Measurements from ENCODE around the gene MTERF2.

DNA sequence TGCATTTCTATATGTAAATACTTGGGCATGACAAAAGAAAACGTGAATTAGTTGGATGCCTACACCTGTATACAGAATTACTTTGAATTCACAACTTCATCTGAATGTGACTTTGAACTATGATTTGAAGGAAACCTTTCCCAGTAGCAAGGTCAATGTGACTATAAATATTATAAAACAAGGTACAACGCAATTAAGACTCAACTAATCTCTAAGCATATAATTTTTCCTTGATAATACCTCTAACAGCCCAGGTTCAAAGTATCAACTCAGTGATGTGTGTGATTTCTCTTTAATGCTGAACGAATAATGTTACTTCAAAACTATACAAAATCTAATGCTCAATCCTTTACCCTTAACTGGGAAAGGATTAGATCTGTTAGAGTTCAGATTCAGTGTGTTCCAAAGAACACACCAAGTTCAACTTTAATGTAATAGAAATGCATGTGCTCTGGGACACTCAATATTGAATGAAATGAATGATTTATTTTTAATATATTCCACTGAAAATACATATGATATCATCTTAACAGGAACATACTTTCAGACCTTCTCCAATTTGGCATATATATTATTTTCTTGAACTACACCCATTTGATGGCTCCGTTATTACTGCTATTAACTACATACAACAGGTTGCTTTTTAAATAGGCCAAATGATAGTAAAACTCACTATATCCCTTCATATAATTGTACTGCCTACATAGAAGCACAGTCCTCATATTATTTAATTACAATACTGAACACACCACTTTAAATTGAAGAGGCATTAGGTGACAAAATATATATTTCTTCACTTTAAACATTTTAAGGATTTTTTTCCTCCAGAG lies 40.1 kb upstream of the MTERF2 start:
- TF ChIP-seq, protein P1, sequence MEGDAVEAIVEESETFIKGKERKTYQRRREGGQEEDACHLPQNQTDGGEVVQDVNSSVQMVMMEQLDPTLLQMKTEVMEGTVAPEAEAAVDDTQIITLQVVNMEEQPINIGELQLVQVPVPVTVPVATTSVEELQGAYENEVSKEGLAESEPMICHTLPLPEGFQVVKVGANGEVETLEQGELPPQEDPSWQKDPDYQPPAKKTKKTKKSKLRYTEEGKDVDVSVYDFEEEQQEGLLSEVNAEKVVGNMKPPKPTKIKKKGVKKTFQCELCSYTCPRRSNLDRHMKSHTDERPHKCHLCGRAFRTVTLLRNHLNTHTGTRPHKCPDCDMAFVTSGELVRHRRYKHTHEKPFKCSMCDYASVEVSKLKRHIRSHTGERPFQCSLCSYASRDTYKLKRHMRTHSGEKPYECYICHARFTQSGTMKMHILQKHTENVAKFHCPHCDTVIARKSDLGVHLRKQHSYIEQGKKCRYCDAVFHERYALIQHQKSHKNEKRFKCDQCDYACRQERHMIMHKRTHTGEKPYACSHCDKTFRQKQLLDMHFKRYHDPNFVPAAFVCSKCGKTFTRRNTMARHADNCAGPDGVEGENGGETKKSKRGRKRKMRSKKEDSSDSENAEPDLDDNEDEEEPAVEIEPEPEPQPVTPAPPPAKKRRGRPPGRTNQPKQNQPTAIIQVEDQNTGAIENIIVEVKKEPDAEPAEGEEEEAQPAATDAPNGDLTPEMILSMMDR (IDR thresholded peaks at IDR 0.05 in 8 of 11, conservative IDR thresholded peaks at IDR 0.05 in 3 of 11) = no peak
- TF ChIP-seq POLR2AphosphoS5 (IDR thresholded peaks at IDR 0.05) = no peak
- no peak for TF ChIP-seq POLR2A (IDR thresholded peaks at IDR 0.05)

Measured in spleen (tissue), 7 donors.